ENCODE data around the gene KLHDC10.
"Not testable (repeated sequence)": the region's sequence is repeated elsewhere in the genome, so short reads cannot be mapped to it uniquely, and the experiment has no call there.

Gene KLHDC10

GRCh38 chr7:130156140-130156539 lies 85.8 kb downstream of the KLHDC10 start:
- no peak for DNase-seq (ENCODE audit: low spot score)

DNA sequence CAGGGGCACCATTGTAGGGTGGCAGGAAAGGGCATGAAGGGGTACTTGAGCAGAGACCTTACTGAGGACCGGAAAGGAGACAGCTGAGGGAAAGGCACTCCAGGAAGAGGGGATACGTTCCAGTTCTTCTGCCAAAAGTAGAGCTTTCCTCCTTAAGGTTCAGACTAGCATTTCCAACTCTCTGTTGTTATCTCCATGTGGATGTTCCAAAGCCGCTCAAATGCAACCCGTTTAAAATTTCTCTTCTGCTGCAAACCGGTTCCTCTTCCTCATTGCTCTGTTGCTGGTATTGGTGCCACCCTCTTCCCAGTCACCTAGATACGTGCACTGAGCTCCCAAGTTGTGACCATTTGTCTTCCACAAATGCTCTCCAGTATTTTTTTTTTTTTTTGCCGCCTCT lies 87.4 kb downstream of the KLHDC10 start:
- no peak for DNase-seq (ENCODE audit: low spot score)

DNA sequence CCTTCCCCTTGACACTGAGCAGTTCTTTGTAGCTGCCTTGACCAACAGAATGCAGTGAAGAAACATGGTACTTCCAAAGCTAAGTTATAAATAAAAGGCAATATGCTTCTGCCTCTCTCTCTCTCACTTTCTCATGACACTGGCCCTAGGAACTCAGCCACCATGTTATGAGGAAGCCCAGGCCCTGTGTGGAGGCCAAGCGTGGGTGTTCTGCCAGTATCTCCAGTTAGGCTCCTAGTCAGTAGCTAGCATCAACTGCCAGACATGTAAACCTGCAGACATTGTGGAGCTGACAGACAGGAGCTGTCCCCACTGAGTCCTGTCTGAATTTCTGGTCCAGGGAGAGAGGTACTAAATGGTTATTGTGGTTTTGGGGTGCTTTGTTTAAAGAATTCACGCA lies 89.7 kb downstream of the KLHDC10 start:
- no peak for DNase-seq (ENCODE audit: low spot score)

DNA sequence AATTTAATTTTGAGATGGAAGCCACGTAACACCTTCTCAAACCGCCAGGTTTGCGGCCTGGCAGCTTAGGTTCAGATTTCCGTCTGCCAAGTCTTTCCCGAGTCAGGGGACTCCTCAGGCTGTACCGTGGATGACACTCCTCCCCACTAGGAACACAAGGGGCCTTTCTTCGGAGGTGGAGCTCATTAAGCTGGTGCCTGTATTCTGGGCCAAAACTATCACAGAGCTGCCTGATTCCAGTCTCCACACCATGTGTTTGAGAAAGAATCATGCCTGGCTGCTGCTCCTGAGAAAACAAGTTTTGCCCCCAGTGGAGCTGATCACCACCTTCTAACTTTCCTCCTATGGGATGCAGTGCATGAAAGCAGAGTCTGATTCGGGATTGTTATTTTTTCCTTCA lies 90.1 kb downstream of the KLHDC10 start:
- no peak for DNase-seq (ENCODE audit: low spot score)

DNA sequence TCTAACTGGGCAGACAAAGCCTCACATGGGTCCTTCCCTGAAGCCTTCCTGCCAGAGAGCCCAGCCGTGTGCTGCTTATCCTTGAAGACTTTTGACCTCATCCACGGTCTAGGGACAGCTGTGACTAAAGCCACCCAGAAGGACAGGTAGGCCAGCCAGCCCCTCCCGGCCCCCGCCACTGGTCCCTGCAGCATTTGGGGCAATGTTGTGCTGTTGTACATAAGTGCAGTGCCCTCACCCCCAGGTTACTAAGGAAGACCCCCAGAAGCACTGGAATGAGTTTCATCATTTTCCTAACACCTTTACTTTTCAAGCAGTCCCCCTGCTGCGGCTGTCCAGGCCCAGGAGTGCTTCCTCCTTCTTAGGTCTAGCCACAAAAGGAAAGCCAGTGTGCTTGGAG lies 91.9 kb downstream of the KLHDC10 start:
- no peak for DNase-seq (ENCODE audit: low spot score)

DNA sequence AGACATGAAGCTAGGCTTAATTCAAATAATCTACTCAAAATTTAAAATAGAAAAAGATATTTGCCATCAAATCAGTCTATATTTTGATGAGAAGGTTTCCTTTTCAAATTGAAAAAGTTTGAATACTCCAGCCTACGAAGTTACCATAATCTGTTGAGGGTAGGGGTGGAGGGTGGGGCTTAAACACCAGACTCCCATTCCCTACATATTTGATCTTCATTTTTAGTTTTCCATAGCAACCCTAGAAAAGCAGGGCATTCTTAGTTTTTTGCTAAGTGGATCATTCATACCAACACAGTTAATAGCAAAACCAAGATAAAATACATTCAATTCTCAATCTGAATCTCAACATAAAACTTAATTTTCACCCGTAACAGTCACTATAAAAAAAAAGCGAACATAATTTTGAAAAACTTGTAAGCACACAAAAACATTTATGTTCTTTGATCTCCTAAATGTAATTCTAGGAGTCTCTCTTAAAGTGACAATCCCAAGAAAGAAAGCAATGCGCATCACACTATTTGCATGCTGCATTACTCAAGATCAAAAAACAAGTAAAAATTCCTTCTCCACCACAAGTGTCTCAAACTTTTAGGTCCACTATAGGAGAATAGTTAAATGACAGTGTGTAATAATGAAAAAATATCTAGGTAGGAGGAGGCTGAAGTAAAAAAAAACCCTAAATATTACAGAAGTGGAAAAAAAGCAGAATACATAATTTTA lies 104.1 kb downstream of the KLHDC10 start:
- DNase-seq (ENCODE audit: low spot score) = no peak

- no peak for DNase-seq (ENCODE audit: low spot score)
These were observed 107.9 kb downstream of the KLHDC10 start for GRCh38 chr7:130178251-130178650.

DNA sequence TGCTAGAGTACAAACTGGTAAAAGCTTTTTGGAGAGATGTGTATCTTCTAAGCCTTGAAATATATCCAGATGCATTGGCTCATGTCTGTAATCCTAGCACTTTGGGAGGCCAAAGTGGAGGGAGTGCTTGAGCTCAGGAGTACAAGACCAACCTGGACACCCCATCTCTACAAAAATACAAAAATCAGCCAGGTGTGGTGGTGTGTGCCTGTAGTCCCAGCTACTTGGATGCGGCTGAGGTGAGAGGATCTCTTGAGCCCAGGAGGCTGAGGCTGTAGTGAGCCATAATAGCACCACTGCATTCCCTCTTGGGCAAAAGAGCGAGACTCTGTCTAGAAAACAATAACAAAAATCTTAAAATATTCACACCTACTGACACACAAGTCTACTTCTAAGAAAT lies 109.3 kb downstream of the KLHDC10 start:
- DNase-seq (ENCODE audit: low spot score) = no peak

DNA sequence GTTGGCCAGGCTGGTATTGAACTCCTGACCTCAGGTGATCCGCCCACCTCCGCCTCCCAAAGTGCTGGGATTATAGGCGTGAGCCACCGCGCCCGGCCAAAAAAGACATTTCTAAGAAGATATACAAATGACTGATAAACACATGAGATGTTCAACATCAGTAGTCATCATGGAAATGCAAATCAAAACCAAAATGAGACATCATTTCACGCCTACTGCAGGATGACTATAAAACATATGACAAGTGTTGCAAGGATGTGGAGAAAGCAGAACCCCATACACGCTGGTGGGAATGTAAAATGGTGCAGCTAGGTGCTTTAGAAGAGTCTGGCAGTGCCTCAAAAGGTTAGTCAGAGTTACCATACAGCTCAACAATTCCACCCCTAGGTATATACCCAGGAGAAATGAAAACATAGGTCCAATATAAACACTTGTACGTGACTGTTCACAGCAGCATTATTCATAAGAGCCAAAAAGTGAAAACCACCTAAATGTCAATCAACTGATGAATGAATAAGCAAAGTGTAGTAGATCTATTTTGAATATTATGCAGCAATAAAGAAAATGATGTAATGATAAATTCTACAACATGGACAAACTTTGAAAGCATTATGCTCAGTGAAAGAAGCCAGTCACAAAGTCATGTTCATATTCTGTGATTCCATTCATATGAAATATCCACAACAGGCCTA lies 110.4 kb downstream of the KLHDC10 start:
- no peak for DNase-seq (ENCODE audit: low spot score)

GRCh38 chr7:130181263-130181605 lies 110.9 kb downstream of the KLHDC10 start:
- no peak for DNase-seq (ENCODE audit: low spot score)

- no peak for DNase-seq (ENCODE audit: low spot score)
These were observed 112.7 kb downstream of the KLHDC10 start for GRCh38 chr7:130182990-130183389.

GRCh38 chr7:130184349-130184748 lies 114.0 kb downstream of the KLHDC10 start:
- not testable (repeated sequence) for DNase-seq (ENCODE audit: low spot score)

Data from GM03348 (cell line).